GM18526 (cell line): ENCODE results near the gene METTL25B.

ENCODE experiments used
- POLR2A ChIP-seq: IDR thresholded peaks from 3 replicates; pipeline ENCODE4 v1.6.1; 2011; ENCODE audit not compliant: insufficient read length; ENCODE audit errors: extremely low read depth

Gene METTL25B

DNA sequence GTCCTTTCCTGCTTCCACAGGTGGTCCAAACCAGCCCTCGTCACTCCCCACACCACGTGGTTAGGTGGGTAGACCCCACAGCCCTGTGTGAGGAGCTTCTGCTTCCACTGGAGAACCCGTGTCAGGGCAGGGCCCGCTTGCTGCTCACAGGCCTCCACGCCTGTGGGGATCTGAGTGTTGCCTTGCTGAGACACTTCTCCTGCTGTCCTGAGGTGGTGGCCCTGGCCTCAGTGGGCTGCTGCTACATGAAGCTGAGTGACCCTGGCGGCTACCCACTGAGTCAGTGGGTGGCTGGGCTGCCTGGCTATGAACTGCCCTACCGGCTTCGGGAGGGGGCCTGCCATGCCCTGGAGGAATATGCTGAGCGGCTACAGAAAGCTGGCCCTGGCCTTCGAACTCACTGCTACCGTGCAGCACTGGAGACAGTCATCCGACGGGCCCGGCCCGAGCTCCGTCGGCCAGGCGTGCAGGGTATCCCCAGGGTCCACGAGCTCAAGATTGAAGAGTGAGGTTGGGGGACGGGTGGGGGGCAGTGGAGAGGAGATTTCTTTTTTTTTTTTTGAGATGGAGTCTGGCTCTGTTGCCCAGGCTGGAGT is 5.8 kb downstream of the METTL25B start:
- TF ChIP-seq POLR2A = no peak

DNA sequence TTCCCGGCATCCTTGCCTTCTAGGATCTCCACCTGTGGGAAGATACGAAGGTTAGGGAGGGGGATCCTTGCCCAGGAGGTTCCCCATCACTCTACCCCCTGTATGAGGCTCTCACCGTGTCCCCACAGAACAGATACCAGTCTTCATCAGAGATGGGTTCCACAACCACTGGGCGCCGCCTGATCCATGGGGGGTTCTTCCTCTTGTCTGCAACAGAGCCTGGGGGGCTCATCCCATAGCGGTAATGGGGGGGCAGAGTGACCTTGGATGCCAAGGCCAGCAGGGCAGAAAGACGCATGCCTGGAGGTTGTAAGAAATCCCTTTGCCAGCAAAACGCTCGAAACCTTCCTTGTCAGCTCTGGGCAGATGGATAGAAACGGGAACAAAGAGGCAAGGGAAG is 10.1 kb downstream of the METTL25B start:
- no peak for TF ChIP-seq POLR2A

DNA sequence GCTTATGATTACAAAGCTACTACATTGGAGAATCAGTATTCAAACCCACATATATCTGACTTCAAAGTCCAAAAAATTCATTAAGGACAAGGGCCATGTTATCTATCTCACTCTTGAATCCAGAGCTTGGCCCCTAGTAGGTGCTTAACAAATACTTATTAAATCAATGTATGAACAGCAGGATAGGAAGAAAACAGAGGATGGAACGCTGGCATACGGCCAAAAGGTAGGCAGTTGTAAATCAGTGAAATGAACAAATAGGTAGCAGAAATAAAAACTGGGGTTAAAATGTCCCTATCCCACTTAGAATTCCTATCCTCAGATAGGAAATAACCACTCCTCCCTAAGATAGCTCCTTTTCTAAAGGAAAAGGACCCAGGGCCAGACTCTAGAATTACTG is 10.6 kb downstream of the METTL25B start:
- no peak for TF ChIP-seq POLR2A

DNA sequence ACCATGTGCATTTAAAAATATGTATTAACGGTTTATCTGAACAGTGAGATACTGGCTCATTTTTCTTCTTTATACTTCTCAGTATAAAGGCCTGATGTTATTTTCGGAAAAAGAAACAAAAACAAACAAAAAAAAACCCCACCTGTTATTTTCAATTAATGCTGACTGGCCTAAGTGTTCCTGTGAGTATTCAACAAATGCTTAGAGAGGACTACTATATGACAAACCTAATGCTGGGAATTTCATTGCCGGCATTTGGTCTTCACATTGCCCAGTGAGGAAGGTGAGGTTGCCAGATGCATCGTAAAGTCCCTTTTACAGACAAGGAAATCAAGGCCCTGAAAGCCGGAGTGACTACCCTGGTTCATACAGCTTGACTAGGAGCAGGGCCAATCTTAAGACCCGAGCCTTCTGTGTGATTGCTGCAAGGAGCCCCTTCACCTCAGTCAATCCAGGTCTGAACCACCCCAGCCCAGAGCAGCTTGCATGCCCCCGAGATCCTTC is 12.0 kb downstream of the METTL25B start:
- TF ChIP-seq POLR2A = no peak

DNA sequence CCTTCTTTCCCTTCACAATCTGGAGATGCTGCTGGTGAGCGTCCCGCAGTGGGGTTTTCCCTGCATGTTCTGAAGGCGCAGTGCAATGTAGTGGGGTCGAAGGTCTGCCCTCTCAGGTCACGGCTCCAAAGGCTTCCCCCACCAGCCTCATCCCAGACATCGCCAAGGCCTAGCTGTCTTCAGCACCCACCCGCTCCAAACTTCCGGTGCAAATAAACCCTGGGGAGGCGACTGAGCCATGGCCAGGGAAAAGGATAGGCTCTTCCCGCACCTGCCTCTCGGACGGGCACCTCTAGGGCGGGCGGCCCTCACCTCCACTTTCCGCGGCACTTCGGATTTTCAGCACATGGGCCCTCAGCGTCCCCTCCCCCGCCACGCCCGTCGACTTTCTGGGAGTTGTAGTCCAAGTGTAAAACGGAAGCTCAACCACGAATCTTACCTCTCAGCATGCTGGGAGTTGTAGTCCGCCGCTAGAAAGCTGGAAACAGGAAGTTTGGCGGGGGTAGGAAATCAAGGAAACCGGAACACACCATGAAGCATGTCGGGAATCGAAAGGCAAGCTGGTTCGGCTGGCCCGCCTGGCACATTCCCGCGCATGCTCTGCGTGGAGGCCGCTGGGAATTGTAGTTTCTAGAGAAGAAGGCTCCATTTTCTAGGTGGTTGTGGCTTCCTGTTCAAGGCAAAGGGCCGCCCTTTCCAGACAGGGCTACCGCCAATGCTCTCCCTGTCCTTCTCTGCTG is 12.6 kb downstream of the METTL25B start, which contains the start of gene MRPL24:
Gene MRPL24 (minus strand): TSS at position 348 of the 740 bp plus-strand sequence. CDS start 2,384 bp downstream, outside the sequence.
- TF ChIP-seq POLR2A = peak; percentile 75

DNA sequence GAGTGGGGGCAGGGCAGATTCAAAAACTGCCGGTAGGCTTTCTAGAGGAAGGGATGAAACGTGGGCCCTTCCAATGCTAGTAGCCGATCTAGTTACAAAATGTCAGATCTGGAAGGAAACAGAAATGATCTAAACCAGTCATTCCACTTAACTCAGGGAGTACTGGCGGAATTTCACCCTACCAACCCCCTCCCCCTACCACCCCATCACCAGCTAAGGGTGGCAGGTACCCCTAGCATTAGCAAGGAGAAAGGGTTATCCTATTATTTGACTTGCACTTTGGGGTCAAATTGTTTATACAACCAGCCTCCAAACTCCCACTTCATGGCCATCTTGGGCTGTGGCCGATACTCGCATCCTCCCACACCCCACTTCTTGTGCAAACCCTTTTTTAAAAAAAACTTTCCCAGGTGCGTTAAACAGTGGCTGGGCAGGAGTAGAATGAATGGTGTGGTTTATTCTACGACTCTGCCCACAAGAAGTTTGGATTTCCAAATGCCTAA is 13.3 kb downstream of the METTL25B start:
- TF ChIP-seq POLR2A = no peak

DNA sequence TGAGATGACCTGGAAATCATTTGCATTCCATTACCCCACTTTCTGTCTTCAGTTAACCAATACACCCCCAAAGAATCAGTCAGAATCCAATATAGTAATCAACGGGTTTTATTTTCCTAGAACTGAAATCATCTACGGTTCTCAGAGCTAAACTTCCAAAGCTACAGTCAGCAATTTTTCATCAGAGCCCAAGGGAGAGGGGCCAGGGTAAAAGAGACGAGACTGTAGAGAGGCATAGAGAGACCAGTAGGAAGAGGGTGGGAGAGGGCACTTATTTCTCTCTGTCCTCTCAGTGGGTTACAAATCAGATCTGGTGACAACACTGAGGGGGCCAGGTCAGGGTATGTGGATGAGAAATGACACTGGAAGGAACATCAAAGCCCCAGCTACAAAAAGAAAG is 13.7 kb downstream of the METTL25B start:
- TF ChIP-seq POLR2A = no peak

DNA sequence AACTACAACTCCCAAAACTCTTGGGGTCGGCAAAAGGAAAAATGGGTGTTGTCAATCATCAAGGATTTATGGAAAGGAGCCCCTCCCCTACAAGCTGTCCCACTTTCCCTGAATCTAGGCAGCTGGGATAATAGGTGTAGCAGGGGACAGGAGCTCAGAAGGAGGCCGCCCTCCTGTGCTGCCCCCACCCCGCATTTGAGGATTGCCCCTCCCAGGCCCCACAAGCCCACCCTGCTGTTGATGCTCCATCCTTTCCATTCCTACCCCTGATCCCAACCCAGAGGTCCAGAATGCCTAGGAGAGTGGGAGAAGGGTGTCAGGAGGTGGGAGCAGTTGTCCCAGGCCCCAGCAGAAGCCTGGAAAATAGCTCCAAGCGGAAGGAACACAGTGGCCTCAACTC is 14.5 kb downstream of the METTL25B start:
- no peak for TF ChIP-seq POLR2A

DNA sequence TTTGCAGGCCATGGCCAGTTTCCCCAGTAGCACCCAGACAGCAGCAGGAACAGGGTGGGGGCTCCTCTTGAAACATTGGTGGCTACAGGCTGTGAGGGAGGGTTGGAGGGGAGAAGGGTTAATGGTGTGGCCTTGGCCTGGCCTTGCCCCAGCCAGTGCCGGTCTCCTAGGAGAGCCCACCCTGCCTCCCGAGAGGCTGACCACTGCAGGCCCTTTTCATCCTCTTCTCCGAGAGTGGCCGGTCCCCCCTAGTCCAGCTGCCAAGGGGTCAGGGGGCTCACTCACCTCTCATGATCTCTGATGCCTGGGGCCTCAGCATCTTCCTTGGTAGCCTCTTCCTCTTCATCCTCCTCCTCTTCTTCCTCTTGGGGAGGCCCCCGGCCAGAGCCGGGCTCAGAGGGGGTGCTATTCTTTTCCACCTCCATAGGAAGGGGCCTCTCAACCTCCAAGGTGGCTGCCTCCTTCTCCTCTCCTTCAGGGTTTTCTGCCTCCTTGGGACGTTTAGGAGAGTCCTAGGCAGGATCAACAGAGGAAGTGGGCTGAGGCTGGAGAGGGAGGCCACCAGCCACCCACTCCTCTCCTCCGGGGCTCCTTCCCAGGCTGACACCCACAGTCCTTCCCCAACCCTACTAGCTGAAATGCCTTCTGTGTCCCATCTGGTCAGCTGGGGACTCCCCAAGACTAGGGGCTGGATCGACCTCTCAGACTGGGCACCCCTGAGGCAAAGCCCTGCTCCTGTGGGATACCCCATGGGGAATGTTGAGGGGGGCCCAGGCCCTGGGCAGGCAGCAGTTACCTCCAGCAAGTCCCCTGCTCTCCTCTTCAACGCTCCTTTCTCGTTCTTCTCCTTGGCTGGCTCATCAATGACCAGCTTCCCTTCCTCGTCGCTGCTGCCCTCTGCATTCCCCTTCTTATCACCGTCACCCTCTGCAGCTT is 15.4 kb downstream of the METTL25B start:
- no peak for TF ChIP-seq POLR2A

DNA sequence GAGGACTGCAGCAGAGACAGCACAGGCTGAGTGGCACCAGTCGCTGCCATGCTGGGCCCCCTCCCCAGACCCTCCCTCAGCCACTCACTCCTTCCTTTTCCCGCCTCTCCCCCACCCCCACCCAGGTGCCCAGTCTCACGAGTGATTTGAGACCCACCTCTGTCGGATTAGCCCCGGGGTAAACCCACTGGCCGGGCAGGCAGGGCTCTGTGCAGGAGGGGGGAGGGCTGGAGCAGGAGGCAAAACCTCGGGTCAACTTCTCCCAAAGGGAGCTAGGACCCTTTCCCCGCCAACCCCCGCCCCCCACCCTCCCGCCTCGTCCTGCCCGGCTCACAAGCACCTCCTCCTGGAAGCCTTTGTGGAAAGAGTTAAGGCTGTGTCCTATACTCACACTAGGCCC is 16.1 kb downstream of the METTL25B start:
- TF ChIP-seq POLR2A = no peak

DNA sequence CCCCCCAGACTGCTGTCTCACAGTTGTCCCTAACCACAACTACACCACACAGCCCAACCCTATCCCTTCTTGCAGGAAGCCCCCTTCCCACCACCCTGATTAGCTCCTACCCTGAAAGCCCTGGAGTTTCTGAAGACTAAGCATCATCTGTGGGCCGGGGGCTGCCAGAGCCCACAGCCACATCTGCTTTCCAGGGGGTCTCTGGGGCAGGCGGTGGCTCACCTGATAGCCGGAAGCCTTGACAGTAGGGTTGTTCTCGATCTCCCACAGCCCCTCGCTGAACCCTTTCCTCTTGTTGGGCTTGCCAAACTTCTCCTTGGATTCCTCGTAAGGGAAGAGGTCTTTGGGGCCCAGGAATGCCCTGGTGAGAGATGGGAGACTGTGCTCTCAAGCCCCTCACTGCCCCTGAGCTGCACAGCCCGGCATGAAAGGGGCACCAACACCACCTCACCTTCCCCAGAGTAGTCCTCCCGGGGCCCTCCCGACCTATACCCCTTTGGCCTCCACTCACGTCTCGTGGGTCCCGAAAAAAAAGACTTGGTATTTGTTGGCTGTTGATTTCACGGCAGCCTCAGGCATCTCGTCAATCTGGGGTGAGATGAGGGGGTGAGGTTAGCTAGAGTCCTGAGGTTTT is 16.6 kb downstream of the METTL25B start:
- no peak for TF ChIP-seq POLR2A

DNA sequence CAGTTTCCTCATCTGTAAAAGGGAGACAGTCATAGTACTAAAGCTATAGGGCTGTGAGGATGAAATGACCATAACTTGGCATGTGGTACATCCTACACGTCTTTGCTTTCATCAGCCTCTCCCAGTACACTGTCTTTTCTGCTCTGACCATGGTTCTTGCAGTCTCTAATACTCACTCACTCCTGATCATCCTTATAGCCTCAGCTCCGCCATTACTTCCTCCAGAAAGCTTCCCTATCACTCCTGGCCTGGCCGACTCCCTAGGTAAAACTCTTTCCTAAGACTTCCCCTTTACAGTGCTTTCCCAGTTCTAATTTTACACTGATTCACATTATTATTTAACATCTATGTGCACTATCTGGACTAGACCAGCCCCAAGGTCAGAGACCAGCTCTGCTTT is 17.6 kb downstream of the METTL25B start:
- TF ChIP-seq POLR2A = no peak

DNA sequence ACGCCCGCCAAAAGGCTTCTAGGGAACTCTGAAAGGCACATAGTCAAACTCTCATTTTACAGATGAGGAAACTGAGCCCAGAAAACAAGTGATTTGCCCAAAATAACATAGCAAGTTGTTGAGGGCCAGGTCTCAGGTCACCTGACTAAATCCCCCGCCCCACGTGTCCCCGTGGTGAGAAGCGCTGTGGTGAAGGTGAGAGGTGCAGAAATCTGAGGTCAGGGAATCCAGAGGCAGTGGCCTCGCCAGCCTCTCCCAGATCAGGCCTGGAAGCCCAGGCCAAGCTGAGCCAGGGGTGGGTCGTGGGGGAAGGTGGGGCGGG is 18.1 kb downstream of the METTL25B start:
- TF ChIP-seq POLR2A = no peak

DNA sequence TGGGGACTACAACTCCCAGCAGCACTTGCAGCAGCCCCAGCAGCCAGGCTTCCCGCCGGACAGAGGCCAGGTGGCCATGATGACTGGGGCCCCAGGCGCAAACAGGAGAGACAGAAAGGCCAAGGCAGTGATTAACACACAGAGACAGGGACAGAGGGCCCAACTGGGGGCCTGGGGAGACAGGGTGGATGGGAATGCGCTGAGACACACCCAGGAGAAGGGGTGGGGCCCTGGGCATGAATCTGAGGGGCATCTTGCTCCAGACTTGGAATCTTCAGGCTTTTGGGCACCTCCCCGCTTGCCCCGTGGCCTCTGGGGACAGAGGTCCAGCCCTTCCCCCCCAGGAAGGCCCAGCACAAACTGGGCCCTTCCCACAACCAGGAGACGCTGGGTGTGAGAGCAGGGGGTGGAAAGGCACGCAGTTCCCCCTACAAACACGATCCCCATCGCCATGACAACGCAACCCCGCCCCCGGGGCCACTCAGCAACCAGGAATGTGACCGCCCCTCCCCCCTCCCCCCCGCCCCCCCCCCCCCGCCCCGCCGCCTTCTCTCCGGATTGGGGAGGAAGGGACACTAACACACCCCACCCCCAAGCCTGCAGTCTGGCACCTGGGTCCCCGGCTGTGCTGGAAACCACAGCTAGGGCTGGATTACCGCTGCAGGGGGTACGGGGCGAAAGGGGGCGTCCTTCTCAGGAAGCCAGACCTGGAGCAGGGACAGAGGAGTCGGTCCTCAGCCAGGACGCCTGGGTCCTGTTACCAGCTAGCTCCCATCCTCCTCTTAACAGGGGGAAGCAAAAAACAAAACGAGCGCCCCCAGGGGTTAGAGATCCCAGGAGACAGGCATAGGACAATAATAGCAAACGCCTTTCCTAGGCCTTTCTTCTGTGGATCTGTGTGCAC is 18.7 kb downstream of the METTL25B start:
- TF ChIP-seq POLR2A = no peak
